Activated T-helper 1 cell treated with Interleukin-2 at 50 U/mL for 16 hours (primary cell): ENCODE data around the gene ARHGAP25.
A peak's percentile ranks its signal among the peaks of the same experiment; 100 is the strongest.

ENCODE experiments used
- DNase-seq: peaks from one replicate; pipeline ENCODE4 v3.0.0-alpha.2; 2020; ENCODE audit warnings: low read depth

The ARHGAP25 gene

DNA sequence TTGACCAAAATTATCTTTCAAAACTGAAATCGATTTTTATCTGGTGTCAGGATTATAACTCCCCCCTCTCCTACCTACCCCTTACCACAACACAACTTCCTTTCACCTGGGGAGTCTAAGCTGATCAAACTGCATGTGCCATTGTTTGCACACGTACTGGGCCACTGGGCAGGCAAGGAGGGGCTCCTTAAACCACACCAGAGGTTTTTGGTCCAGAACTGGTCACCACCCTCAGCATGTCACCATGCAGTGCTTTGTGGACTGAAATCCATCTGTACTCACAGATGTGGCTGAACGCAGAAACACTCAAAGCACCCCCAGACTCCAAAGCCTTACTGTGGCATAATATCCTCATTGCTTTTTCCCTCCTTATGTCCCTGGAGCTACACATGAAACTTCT lies 13.9 kb upstream of the ARHGAP25 start:
- DNase-seq = no peak

GRCh38 chr2:68721482-68722101 lies 13.0 kb upstream of the ARHGAP25 start:
- DNase-seq = no peak

GRCh38 chr2:68722712-68723111 lies 11.9 kb upstream of the ARHGAP25 start:
- no peak for DNase-seq

GRCh38 chr2:68723181-68723580 lies 11.4 kb upstream of the ARHGAP25 start:
- DNase-seq = no peak

DNA sequence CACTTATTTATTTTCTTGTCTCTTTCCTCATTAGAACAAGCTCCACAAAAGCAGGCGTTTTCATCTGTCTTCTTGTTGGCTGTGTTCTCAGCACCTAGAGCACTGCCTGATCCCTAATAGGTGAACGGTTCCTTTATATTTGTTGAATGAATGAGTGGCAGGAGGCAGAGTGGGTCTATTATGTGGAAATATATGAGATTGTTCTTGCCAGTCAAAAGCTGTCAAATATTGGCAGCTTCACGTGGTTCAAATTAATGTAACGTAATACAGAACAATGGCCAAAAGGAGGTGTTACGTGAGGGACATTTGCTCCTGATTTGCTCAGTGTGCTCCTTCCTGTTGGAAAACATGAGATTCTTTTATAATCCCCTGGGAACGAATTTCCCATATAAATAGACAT lies 8.5 kb upstream of the ARHGAP25 start:
- DNase-seq = no peak

- peak; percentile 59 for DNase-seq
Measured at GRCh38 chr2:68726608-68727367, 7.8 kb upstream of the ARHGAP25 start.

DNA sequence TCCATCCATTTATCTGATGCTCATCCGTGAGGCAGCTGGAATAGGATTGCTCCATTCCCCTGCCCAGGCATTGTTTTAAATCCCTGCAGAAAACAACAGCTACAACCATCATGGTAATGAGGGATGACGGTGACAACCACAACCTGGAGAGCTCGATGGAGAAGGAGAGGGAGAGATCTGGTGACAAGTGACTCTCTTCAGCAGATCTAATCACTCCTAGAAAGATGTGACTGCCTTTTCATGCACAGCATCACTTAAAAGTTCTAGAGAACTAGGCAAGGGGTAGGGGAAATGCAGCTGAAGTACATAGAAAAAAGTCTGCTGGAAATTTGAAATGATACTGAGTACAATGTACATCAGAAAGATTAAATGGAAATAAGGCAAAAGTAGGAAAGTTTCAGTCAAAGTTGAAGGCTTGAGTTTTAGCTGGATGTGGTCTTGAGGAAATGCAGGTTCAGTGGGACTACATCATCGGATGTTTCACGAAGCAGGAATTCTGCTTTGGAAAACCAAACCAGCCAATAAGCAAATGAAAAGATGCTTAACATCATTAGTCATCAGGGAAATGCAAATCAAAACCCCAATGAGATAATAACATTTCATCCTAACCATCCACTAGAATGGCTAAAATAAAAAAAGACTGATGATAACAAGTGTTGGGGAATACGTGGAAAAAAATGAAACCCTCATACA lies 6.8 kb upstream of the ARHGAP25 start:
- DNase-seq = no peak

GRCh38 chr2:68730828-68731227 lies 3.8 kb upstream of the ARHGAP25 start:
- no peak for DNase-seq

GRCh38 chr2:68732036-68732932 lies 2.3 kb upstream of the ARHGAP25 start:
- DNase-seq = no peak

DNA sequence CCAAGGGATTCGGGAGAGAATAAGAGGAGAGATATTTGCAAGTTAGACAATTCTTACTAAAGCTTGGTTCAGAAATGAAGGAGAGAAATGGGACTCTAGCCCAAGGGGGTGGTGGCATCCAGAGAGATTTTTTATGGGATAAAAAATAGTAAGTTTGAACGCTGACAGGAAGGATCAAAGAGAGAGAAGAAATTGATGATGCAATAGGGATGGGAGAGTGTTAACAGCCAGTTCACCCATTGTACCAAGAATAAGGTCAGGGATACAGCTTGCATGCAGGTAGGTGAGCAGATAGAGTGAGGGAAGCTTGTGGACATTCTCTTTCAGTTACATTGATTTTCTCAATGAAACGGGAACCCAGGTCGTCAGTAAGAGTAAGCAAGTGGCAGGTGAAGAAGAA lies 1.2 kb upstream of the ARHGAP25 start:
- DNase-seq = no peak

- DNase-seq = no peak
Measured at GRCh38 chr2:68734176-68734575, 435 bp upstream of the ARHGAP25 start.

DNA sequence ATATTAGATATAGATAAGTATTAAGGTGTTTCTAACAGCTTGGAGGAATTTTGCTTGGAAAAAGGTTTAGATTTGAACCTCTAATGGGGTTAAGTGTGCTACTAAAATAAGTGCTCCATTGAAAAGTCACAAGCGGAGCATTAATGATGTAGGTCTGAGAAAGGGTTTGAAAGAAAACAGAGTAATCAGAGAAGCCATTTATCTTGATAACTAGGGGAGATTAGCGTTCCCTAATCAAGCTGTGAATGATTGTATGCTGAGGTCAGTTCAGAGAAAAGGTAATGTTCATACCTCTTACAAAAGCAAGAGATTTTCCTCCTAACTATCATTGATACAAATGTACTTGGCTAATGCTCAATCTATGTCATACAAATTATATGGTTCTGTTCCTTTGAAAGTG lies 1.5 kb downstream of the ARHGAP25 start:
- DNase-seq = no peak

DNA sequence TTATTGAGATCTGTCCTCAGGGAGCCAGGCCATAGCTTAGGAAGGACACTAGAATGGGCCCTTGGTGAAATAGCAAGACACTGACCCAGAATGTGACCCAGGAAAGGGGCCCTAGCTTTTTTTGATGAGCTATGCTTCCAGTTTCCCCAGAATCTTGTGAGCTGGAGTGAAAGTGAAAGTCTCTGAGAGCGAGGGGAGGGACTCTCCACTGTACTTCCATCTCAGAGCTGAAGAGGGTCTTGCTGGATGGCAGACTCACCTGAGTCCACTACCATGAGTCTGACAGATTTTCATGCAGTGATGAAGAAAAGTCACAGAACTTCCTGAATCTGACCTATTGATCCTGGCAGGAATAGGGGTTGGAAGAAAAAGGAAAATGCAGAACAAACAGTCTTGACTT lies 3.1 kb downstream of the ARHGAP25 start:
- DNase-seq = no peak

GRCh38 chr2:68738906-68739594 lies 4.4 kb downstream of the ARHGAP25 start:
- no peak for DNase-seq

GRCh38 chr2:68739595-68740399 lies 5.2 kb downstream of the ARHGAP25 start:
- no peak for DNase-seq

GRCh38 chr2:68740400-68740914 lies 5.8 kb downstream of the ARHGAP25 start:
- no peak for DNase-seq

DNA sequence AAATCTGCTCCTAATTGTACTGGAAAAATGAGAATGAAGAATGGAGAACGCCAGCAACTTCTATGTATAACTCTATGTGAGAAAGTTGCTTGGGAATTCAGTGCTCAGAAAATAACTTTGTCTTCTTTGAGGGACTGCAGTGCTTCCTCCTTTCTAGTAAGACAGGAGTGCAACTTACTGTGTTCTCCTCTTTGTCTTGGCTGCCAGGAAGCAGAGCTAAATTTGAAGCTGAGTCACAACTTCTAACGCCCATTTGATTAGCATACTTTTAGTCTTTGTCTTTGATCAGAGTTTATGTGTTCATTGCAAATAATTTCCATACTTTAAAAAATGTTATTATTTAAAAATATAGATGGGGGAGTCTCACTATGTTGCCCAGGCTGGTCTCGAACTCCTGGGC lies 6.6 kb downstream of the ARHGAP25 start:
- DNase-seq = no peak

DNA sequence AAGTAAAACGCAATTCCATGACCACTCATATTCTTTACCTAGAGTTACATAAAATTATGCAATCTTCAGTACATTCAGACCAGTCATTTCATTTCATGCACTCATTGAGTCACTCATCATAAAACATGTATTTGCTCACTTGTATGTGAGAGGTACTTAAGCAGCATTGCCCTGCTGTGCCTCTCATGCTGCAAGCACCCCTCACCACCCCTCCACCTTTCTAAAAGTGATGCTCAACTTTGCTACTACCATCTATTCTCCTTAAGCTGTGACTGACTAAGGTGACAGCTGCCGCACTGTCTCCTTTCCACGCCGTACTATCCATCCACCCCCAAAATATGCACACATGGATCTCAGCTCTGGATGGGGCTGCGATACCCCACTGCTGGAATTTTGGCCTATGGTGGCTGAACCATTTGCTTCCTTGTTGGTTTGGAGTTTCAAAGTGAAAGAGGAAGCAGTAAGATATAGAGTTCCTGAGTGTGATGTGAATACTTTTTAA lies 7.2 kb downstream of the ARHGAP25 start:
- DNase-seq = no peak

DNA sequence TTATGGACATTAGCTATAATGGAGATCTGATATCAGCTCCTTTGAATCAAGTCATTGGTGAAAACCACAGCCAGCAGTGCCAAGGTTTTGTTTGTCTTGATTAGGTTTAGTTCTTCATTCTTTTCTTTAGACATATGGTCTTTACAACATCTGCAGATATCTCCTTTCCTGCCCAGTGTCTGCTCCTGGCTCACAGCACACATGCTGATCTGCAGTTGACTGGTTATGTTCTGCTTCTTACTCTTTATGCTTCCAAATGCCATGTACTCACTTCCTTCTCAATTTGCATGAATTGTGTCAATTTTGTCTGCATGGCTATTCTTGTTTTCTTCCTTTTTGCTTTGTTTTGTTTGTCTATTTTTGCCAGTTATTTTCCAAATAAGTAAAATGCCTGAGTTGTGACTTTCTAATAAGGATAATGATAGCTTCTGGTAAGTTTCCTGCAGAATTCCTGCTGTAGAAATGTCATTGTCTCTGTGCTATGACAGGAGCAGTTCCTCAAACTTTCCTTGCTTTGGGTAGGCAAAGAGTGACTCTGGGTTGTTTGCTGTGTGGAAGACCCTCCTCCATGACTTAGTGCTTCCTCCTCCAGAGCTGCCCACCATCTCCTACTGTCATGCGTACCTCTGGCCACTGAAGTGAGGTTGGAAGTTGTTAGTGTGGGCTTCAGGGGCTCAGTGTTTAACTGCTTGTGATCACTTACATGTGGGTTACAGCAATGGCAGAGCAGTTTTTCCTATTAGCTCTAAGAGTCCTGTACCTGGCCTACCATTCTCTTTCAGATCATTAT lies 8.2 kb downstream of the ARHGAP25 start:
- DNase-seq = no peak

DNA sequence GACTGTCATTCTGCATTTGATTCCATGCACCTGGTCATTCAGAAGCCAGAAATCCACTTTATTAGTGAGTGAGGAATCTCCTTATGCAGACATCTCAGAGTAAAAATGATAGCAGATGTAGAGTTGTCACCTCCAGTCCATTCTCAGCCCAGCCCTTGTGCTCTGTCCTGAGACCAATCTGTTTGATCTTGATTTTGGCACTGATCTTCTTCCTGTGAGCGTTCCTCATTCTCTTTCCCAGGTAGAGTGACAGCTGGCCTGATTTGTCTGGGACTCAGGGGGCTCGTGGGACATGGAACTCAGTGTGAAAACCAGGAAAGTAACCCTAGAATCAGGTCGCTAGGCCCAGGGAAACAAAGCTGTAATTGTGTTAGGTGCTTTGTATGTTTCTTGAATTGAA lies 8.9 kb downstream of the ARHGAP25 start:
- no peak for DNase-seq
